ENCODE data around the gene LAPTM4A.
"Not testable (repeated sequence)": the region's sequence is repeated elsewhere in the genome, so short reads cannot be mapped to it uniquely, and the experiment has no call there.

The LAPTM4A gene

GRCh38 chr2:20048488-20049448, 2.7 kb downstream of the LAPTM4A start:
- Histone ChIP-seq H3K4me2 (ENCODE audit: low read length) (peak overlapping the region; percentile 90), H3K79me2 (ENCODE audit: insufficient read depth, low read length) (peaks cover 55% of the 10 kb centered on the region), H3K27ac (ENCODE audit: low read depth, low read length, poor library complexity, severe bottlenecking) (peak overlapping the region; percentile 67), H3K4me1 (ENCODE audit: insufficient read depth, low read length, severe bottlenecking) (peaks cover 31% of the 10 kb centered on the region), H3F3A (ENCODE audit: insufficient read depth, low read length) (no peaks in the 10 kb centered on the region), H3K4me3 (ENCODE audit: low read depth, low read length, poor library complexity, severe bottlenecking) (peak overlapping the region; percentile 71), H2AFZ (ENCODE audit: low read length) (no peak overlapping the region), H4K20me1 (ENCODE audit: insufficient read depth, low read length) (no peaks in the 10 kb centered on the region), H3K9me2 (ENCODE audit: low read depth, low read length) (no peaks in the 10 kb centered on the region), H3K9me3 (ENCODE audit: low read length) (no peaks in the 10 kb centered on the region), H3K36me3 (ENCODE audit: insufficient read depth, low read length) (no peaks in the 10 kb centered on the region), H3K9ac (ENCODE audit: low read length) (peak overlapping the region; percentile 69; the same call in 1 of the 2 replicates), H3K27me3 (ENCODE audit: insufficient read depth, low read length) (no peaks in the 10 kb centered on the region)
- TF ChIP-seq CTCF (IDR thresholded peaks at IDR 0.05; ENCODE audit: low read length) (no peak), EZH2 (IDR thresholded peaks at IDR 0.05; ENCODE audit: borderline replicate concordance, low read length) (no peak)

- not testable (repeated sequence) for H3K9me3 ChIP-seq (ENCODE audit: low read length); H3K4me2 ChIP-seq (ENCODE audit: low read length); H3K36me3 ChIP-seq (ENCODE audit: insufficient read depth, low read length); H3K4me3 ChIP-seq (ENCODE audit: low read depth, low read length, poor library complexity, severe bottlenecking); H4K20me1 ChIP-seq (ENCODE audit: insufficient read depth, low read length); H3F3A ChIP-seq (ENCODE audit: insufficient read depth, low read length); H3K9me2 ChIP-seq (ENCODE audit: low read depth, low read length); H2AFZ ChIP-seq (ENCODE audit: low read length); H3K27ac ChIP-seq (ENCODE audit: low read depth, low read length, poor library complexity, severe bottlenecking); H3K27me3 ChIP-seq (ENCODE audit: insufficient read depth, low read length); H3K9ac ChIP-seq (ENCODE audit: low read length)
- H3K79me2 ChIP-seq (ENCODE audit: insufficient read depth, low read length), result peaks cover 57% of the 10 kb centered on the region
- peaks cover 23% of the 10 kb centered on the region for H3K4me1 ChIP-seq (ENCODE audit: insufficient read depth, low read length, severe bottlenecking)
Observed at GRCh38 chr2:20045712-20046292, 5.6 kb downstream of the LAPTM4A start.

GRCh38 chr2:20044778-20045177, 6.7 kb downstream of the LAPTM4A start:
- peaks cover 11% of the 10 kb centered on the region for H3K36me3 ChIP-seq (ENCODE audit: insufficient read depth, low read length)
- no peaks in the 10 kb centered on the region for H3K9me2 ChIP-seq (ENCODE audit: low read depth, low read length)
- H3K4me3 ChIP-seq (ENCODE audit: low read depth, low read length, poor library complexity, severe bottlenecking), result no peak overlapping the region
- H3K79me2 ChIP-seq (ENCODE audit: insufficient read depth, low read length), result peaks cover 46% of the 10 kb centered on the region
- H4K20me1 ChIP-seq (ENCODE audit: insufficient read depth, low read length), result no peaks in the 10 kb centered on the region
- H3K9me3 ChIP-seq (ENCODE audit: low read length), result no peaks in the 10 kb centered on the region
- no peak overlapping the region for H2AFZ ChIP-seq (ENCODE audit: low read length)
- H3K4me2 ChIP-seq (ENCODE audit: low read length), result no peak overlapping the region
- TF ChIP-seq EZH2 (IDR thresholded peaks at IDR 0.05; ENCODE audit: borderline replicate concordance, low read length) (no peak), CTCF (IDR thresholded peaks at IDR 0.05; ENCODE audit: low read length) (no peak)
- H3K9ac ChIP-seq (ENCODE audit: low read length), result no peak overlapping the region
- no peak overlapping the region for H3K27ac ChIP-seq (ENCODE audit: low read depth, low read length, poor library complexity, severe bottlenecking)
- no peaks in the 10 kb centered on the region for H3K27me3 ChIP-seq (ENCODE audit: insufficient read depth, low read length)
- no peaks in the 10 kb centered on the region for H3F3A ChIP-seq (ENCODE audit: insufficient read depth, low read length)
- peaks cover 19% of the 10 kb centered on the region for H3K4me1 ChIP-seq (ENCODE audit: insufficient read depth, low read length, severe bottlenecking)
